ENCODE results near the gene SLC66A2.

- TF ChIP-seq CTCF (conservative IDR thresholded peaks at IDR 0.05) (no peak; the same call in 1 of the 2 replicates), ZFX (IDR thresholded peaks at IDR 0.05) (no peak; the same call in 1 of the 2 replicates)
Measured at GRCh38 chr18:79964330-79965118, 13.1 kb upstream of the SLC66A2 start, which contains the start of gene HSBP1L1.

Data from C4-2B (cell line).